NK-92 (cell line): Measurements from ENCODE around the gene KLHL34.

Experiments used
- DNase-seq: peaks from one replicate; lab custom pipeline; 2025; ENCODE audit not compliant: unreplicated experiment; lab: John Stamatoyannopoulos, UW

KLHL34 gene, protein sequence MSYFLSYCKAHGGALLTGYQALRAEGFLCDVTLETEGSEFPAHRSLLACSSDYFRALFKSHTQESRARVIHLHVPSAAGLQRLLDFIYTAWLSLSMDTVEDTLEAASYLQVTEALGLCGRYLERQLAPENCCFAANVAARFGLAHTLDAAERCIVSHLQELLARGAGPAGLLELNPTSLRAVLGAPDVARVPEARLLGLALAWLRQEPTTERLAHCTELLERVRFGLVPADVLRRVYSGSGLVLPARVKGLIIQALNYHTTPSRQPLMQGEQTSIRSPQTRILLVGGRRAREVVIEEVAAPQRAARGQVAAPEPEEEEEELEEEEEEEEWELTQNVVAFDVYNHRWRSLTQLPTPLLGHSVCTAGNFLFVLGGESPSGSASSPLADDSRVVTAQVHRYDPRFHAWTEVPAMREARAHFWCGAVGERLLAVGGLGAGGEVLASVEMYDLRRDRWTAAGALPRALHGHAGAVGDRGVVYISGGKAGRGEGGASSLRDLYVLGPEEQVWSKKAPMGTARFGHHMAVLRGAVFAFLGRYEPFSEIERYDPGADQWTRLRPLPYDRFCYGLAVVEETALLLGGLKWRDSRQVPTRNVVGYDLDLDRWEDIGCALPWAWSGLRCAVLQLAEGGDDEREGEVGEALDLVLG

DNA sequence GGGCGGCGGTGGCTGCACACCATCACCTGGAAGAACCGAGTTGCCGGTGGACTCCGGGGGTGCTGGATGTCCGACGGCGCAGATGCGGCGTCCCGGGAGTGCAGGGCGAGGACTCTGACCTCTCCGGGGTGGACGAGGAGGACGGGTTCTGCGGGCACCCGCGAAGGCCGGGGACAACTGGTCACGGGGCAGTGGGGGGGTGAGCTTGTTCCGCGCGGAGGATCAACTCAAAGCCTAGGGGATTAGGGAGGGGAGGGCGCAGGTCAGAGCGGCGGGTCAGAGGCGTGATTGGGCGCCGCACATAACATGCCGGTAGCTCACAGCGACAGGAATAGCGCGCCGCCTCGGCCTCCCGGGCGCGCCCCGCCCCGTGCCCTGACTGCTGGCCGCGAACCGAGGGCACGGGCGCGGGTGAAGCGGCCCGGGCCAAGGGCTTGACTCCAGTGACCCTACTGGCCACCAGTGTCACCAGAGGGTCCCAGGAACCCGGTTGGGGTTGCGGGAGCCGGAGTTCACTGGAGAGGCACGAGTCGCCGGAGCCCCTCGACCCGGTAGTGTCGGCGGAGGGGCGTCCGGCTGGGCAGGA lies at the start of gene KLHL34:
Gene KLHL34, minus strand, starts transcription at position 179 of the 586 bp plus-strand sequence. CDS start 542 bp downstream, outside the sequence.
- DNase-seq, result no peak

DNA sequence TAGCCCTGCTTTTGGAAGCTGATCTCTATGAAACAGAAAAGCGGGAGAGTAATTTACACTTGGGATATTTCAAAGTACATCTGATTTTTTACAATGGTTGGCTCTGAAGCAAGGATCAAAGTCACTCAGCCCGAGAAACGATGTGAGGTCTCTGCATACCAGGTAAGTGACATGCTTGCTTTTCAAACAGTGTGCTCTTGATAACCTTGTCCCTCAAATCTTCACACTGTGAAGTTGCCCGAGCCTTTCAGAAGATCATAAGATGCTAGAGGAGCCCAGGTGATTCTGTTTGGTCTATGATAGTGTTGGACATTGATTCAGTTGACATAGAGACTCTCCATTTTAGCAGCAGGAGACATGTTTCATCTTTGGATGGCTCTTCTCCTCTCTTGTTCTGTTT lies 47.1 kb upstream of the KLHL34 start:
- no peak for DNase-seq

DNA sequence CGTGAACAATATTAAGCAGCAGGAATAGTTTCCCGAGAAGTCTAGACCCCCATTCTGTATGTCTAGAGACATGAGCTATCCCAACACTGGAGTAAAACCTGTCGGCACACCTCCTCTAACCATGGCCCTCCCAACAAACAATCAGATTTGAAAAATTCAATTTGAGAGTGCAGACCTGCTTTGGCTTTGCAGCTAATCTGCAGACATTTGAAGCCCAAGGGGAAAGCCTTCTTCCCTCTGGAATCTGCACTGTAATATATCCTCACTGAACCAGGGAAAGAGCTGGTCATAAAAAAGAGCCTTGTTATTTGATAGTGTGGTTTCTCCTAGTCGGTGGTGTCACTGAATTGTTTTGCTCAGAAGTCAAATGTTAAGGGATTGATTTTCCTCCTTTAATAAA lies 44.6 kb upstream of the KLHL34 start:
- no peak for DNase-seq

DNA sequence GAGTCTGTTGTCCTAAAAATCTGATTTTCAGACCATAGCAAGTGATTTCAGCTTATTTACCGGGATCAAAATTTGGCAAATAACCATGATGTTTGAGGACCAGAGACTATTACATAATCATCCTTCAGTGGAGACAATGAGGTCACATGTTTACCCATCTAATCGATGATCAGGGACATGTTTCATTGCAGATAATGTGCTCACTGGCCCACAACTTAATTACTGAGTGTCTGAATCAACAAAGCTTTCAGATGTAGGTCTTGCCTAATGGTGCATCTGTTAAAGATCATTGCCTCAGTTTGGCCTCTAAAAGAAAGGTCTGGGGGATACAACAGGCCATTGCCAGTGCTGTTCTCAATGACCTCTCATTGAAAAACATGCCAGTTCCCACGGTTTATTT lies 42.8 kb upstream of the KLHL34 start:
- no peak for DNase-seq

DNA sequence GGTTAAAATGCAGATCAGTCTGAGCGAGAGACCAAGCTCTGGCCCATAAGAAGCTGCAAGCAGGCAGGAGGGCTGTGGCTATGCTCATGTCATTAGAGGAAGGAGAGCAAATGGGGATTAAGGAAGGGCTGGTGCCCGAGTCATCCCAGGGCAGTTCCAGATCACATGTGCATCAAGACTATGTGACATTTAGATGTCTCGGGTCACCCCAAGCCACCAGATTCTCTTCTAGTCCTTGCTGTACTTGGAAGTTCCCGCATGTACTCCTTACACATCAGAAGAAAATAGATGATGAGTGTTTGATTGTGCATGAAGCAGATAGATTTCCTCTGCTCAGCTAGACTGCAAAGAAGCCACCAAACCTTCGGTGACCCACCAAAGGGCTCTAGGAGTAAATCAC lies 42.1 kb upstream of the KLHL34 start:
- DNase-seq, result no peak

DNA sequence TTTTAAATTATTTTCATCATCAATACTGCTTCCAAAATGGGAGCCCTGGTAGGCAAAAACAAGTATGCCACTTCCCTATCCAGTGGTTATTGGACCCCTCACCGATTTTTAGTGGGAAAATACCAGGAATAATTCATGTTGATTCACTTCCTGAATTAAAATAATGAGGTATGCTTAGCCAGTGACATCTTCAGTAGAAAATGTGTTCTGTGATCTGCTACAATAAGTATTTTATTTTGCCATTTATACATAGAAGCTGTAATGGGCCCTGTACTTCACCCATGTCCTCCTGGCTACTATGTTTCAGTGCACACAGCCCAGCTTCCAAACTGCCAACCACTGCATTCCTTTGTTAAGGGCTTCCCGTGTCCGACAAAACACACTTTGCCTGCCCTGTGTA lies 41.0 kb upstream of the KLHL34 start:
- DNase-seq, result no peak

DNA sequence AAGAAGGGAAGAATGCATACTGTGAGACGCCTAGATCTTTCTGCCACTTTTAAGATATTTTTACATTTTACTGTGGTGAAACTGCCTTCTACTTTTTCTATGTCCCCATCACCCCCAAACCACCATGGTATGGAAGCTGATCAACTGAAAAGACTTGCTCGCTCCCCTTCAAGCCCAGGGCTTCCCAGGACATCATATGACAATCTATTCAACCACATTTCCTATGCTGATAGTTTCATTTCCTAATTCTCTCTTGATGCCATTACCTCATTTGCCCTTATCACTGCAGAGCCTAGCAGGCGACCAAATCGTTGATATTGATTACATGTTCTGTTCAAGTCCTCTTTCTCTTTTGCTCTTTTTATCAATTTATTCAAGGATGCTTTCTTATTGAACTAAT lies 40.1 kb upstream of the KLHL34 start:
- DNase-seq, result no peak

DNA sequence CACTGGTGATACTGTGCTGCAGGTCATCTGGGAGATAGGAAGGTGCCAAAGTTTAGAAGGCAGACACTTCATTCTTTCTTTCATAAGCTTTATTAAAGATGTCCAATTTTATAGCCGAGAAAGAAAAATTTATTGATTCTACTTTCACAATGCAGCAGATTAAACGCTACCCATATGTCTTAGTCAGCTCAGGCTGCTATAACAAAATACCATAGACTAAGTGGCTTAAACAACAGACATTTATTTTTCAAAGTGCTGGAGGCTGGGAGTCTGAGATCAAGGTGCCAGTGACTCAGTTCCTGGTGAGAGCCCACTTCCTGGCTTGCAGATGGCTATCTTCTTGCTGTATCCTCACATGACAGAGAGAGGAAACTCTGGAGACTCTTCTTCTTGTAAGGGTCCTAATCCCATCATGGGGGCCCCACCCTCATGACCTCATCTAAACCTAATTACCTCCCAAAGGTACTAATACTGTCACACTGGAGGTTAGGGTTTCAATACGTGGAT lies 33.4 kb upstream of the KLHL34 start:
- DNase-seq, result no peak

DNA sequence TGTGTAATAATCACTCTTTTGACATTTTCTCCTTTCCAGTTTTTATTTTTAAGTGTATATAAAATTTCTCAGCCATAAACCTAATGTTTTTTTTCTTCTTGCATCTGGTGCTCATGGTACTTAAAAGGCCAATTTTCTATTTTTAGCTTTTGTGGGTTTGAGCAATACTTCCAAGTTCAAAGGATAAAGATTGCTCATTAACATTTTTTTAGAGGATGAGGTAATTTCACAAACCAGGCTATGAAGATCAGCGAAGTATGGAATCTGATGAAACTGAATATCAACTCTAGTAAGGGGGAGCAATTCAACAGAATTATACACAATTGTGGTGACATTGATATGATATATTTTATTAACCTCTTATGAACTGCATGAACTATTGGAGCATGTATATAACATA lies 25.8 kb upstream of the KLHL34 start:
- DNase-seq, result no peak

DNA sequence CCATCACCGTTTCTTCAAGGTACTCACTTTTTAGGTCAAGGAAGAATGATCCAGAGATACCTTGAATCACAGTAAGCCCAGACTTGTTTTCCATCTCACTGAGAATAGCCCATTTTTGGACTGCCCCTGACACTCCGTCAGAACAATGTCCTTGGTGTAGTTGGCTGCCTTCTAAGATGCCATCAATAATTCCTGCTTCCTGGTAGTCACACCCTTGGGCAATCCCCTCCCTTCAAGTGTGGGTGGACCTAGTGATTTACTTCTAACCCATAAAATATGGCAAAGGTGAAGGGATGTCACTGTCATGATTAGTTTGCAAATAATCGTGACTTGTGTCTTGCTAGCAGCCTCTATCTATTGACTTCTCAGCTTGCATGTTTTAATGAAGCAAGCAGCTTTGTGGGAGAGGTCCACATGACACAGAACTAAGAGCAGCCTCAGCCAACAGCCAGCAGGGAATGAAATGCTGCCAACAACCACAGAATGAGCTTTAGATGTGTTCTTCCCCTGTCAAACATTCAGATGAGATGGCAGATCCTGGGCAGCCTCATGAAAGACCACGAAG lies 20.0 kb upstream of the KLHL34 start:
- no peak for DNase-seq

DNA sequence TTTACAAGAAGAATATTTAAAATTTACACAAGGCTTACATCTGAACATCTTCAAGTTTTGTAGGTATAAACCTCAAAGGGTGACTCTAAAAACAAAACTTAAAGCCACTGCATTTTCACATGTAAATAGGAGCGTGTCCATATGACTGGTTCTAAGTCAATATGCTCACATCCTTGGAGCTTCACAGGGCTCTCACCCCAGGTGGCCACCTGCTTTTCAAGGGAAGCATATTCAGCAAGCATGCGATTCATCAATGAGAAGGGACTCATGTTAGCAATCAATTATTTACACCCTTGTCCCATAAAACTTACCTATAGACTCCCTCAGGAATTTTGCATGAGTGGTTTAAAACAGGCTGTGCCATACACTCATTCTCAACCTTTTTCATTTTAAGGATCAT lies 17.8 kb upstream of the KLHL34 start:
- no peak for DNase-seq

DNA sequence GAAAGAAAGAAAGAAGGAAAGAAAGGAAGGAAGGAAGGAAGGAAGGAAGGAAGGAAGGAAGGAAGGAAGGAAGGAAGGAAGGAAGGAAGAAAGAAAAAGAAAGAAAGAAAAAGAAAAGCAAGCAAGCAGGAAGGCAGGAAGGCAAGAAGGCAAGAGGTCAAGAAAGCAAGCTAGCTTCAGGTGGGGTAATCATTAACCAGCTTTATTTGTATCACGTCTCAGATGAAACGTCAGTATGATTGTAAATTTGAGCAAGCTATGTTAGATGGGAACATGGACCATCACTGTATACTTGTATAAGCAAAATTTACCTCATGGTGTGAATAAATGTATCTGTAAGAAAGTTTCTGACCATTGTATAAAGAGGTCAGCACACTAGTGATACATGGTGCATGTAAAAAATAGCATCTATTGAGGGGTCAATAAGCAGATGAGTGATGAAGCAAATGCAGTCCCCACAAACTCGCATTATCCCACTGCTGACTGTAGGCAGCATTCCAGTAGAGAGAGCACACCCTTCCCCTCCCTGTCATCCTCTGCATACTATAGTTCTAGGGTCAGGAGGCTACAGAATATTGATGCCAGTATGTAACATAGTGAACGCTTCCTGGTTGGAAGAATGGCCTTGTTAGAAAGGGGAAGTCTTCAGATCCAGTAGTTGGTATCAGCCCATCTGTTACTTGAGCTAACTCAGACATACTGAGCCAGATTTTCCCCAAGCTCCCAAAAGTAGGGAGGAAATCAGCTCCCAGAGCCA lies 16.5 kb upstream of the KLHL34 start:
- DNase-seq, result no peak

DNA sequence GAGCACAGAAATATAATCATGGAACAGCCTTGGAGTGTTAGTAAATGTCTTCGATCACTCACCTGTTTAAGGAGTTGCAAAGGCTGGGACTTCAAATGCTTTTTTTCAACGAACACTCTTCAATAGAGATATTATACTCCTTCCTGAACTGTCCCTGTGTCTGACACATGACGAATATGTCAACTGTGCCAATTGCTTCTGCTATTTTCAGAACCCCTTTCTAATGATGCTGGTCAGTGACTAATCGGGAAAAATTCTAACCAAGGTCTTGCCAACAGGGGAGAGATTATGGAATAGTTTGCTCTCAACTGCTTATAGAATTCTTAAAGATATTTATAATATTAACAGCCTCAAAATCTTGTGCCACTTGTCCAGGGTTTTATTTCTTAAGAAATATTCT lies 8.5 kb upstream of the KLHL34 start:
- no peak for DNase-seq

DNA sequence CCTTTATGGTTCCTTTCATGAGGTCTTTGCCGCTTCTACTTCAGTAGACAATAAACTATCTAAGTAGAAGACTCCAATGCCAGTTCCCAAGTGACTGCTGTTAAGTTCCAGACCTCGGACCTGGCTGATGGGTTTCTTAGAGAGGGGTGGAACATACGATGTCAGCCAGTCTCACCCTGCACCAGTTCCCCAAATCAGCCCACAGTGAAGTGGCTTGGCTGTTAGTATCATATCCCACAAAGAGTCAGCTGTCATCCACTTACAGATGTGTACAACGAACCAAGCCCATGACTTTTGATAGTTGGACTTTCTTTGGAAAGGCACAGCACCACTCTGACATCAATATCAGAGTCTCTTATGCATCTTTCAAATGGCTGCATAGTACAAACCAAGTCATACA lies 8.1 kb upstream of the KLHL34 start:
- no peak for DNase-seq

DNA sequence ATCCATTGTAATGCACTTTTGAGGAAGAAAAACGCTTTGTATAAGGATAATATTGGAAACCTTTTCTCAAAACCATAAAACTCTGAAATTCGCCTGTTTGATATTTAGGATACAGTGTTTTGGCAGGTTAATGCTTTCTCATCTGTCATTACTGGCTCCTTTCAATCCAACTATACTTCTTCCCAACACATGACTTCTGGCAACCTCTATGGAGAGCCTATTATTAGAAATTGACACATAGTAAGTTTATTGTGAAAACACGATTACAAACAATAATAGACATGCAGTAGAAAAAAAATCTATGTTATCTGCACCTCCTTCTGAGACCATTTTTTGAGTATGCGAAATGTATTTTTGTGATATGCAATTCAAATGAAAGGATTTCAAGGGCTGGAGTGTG lies 4.6 kb upstream of the KLHL34 start:
- no peak for DNase-seq

DNA sequence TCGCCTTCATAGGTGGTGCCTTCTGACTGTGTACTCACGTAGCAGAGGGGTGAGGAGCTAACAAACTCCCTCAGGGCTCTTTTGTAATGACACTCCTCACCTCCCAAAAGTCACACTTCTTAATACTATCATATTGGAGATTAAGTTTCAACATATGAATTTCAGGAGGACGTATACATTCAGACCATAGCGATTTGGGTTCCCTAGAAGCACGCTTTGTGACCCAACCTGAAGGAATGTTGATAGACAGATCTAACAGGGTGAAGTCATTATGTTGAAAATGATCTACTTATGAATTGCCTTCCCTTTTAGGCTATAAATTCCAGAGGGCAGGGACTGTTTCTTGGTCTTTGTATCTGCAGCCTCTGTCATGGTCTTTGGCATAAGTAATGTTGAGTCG lies 3.2 kb upstream of the KLHL34 start:
- no peak for DNase-seq

DNA sequence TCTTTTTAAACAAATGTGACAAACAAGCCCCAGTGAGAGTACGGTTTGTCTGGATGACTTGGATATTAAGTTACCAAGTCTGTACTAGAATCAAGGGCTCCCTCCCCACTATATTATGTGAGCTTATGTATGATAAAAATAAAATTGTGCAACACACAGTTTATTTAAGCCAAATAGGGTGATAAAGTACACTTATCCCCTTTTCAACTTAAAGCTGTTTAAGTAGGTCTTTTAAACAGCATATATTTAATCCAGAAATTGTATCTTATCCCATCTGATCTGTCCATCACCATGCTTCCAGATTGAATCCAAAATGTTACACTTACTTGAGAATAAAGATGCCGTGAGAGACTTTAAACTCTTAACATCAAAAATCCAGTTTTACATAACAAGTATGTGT lies 2.0 kb upstream of the KLHL34 start:
- no peak for DNase-seq

DNA sequence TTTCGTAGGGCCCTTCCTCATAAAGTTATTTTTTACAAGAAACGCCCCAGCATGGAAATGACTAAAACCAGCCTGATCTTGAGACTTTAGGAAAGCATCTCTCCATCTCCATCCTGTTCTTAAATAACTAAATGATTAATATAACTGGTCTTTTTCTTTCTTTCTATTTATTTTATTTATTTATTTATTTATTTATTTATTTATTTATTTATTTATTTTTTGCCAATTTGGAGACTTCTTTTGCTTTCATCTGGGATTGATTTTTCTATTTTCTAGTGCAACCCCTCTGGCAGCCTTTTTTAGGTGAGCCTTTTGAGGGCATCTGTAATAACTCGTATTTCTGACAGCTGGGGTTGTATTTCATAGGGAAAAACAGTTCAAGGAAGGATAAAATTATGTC lies 1.2 kb upstream of the KLHL34 start:
- no peak for DNase-seq

DNA sequence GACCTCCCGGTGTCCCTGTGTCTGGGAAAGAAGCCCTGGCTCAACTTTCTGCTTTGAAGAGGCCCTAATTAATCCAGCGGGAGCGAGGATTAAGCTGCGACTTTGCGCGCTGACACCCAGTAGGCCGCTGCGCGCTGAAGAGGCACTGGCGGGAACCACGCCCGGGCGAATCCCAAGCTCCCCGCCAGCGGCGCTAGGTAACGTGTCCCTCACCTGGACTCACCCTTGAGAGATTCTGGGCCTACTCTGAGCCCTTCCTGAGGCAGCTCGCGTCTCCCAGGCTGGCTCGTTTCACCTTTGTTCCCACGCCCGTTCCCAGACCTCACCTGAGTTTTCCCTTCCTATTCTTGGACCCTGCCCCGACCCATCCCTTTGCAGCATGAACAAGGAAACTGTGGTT lies 616 bp upstream of the KLHL34 start:
- no peak for DNase-seq

DNA sequence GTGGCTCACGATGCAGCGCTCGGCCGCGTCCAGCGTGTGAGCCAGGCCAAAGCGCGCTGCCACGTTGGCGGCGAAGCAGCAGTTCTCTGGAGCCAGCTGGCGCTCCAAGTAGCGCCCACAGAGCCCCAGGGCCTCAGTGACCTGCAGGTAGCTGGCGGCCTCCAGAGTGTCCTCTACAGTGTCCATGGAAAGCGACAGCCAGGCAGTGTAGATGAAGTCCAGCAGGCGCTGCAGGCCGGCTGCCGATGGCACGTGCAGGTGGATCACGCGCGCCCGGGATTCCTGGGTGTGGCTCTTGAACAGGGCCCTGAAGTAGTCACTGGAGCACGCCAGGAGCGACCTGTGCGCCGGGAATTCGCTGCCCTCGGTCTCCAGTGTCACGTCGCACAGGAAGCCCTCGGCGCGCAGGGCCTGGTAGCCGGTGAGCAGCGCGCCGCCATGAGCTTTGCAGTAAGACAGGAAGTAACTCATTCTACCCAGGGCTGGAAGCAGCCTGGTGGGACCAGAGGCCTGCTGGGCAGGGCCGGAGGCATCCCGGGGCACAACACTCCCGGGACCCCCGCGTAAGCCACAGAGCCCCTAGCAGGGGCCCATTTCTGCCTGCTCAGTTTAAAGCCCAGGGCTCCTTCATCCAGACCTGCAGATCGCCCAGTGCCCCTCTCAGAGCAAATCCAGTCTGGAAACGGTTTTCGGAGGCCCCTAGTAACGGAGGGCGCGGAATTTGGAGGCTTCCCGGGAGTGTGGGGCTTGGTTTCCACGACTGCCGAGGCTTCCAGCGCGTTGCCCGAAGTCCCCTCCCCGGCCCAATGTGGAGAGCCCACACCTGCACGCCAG lies 595 bp downstream of the KLHL34 start:
- DNase-seq, result no peak
